Measurements from ENCODE around the gene BRF1.

- TF ChIP-seq YY1 (IDR thresholded peaks at IDR 0.05; ENCODE audit: low read depth, low read length) (no peak), BACH1 (IDR thresholded peaks at IDR 0.05; ENCODE audit: low read length) (no peak), MAX (IDR thresholded peaks at IDR 0.05) (no peak)
Measured at GRCh38 chr14:105340821-105341733, 40.3 kb upstream of the BRF1 start.
